Ectodermal cell (in vitro differentiated cells): ENCODE results near the gene MRPL30. TPM values are rescaled to one million over a fixed set of nuclear protein-coding genes. Genes with fewer than 3 reads are reported as not detected.
"Not testable (repeated sequence)": the region's sequence is repeated elsewhere in the genome, so short reads cannot be mapped to it uniquely, and the experiment has no call there.

ENCODE experiments used
- H3K27ac ChIP-seq: 2 replicates; pipeline ENCODE4 v1.7.0; 2013; ENCODE audit warnings: mild to moderate bottlenecking, low read depth, low read length; ENCODE audit not compliant: insufficient read depth, poor library complexity, severe bottlenecking
- H3K27me3 ChIP-seq: 2 replicates; pipeline ENCODE4 v1.7.0; 2013; ENCODE audit warnings: mild to moderate bottlenecking, low read length; ENCODE audit not compliant: insufficient read depth, control insufficient read depth, poor library complexity, severe bottlenecking
- H3K36me3 ChIP-seq: one replicate; pipeline ENCODE4 v1.7.0; 2013; ENCODE audit warnings: low read length; ENCODE audit not compliant: control insufficient read depth, insufficient read depth
- H3K4me1 ChIP-seq: one replicate; pipeline ENCODE4 v1.7.0; 2013; ENCODE audit warnings: low read length; ENCODE audit not compliant: control insufficient read depth, insufficient read depth
- H3K4me3 ChIP-seq: 2 replicates; pipeline ENCODE4 v1.7.0; 2013; ENCODE audit warnings: low read depth, low read length, control low read depth; ENCODE audit not compliant: insufficient read depth
- H3K9me3 ChIP-seq: 2 replicates; pipeline ENCODE4 v1.7.0; 2013; ENCODE audit warnings: mild to moderate bottlenecking, low read length, moderate library complexity; ENCODE audit not compliant: control insufficient read depth
- WGBS, 2 experiments: methylation state at CpG; one replicate each; pipeline ENCODE4 v1.1.7; 2013; ENCODE audit warnings: missing lambda C conversion rate in 2 of 2; 5-methylcytosine and 5-hydroxymethylcytosine counted together
- polyA plus RNA-seq, 4 experiments: library from polyadenylated mRNA; stranded (reverse); fragments of 50-300 nt; gene quantifications; one replicate each; pipeline ENCODE4 v1.2.3, GENCODE V29; 2013

The MRPL30 gene
- polyA plus RNA-seq (2013, experiment 1 of 4) = 67.1 TPM
- 71.5 TPM for polyA plus RNA-seq (2013, experiment 2 of 4)
- polyA plus RNA-seq (2013, experiment 3 of 4) = 57.8 TPM
- polyA plus RNA-seq (2013, experiment 4 of 4) = 64.0 TPM

DNA sequence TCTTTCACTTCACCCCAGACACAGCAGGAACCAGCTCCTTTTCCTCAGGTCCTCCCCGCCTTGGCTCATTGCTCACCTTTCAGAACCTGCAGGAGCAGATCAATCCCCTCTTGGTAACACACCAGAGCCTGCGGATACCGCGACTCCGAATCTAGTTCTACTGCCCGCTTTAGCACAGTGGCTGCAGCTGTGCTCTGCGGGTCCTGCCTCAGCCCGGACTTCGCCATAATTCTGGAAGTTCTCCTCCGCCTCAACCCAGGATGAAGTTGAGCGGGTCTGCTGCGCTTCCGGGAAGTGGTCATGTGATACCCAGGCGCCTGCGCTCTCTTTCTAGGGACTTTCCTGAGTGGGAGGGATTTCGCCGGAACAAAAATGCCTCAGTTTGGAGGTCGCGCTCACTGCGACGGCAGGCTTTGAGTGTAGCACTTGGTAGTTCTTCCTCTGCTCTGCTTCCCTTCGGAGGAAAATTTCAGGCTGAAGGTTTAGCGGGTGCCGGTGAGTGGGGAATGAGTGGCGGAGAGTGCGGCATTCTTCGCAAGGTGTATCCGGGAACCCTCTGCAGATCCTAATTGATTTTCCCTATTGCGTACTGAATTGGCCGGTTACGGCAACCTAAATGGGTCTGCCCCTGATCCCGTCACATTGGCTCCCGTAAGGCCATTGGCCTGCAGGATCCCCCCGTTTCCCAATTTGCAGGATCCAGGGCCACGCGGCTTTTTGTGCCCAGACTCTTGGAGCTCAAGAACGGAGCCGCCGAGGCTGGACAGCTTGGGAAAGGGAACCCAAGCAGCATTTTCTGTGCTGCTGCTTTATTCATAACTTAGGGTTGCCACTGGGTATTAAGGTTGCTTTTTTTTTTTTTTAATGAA is at the start of gene MRPL30, which contains the start of gene MITD1:
TSS of gene MRPL30 (plus strand) at position 430 of the 869 bp plus-strand sequence. CDS start 5,020 bp downstream, outside the sequence.
TSS of gene MITD1 (minus strand) at position 304 of the 869 bp plus-strand sequence. CDS start at position 227, 77 bp downstream.
- no peaks in the 10 kb centered on the region for H3K27me3 ChIP-seq
- peak within 1 kb of the TSS; percentile 67 for H3K27ac ChIP-seq
- 0% methylated on average over 39 of the region's 39 CpGs for WGBS, 2 experiments

DNA sequence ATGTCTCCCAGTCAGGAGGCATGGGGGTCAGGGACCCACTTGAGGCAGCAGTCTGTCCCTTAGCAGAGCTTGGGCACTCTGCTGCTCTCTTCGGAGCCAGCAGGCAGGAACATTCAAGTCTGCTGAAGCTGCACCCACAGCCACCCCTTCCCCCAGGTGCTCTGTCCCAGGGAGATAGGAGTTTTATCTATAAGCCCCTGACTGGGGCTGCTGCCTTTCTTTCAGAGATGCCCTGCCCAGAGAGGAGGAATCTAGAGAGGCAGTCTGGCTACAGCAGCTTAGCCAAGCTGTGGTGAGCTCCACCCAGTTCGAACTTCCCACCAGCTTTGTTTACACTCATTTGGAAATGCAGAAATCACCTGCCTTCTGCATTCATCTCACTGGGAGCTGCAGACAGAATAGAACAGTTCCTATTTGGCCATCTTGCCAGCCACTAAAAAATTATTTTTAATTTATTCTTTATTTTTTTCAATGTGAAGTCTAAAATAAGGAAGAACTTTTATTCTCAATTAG is 45.9 kb upstream of the MRPL30 start:
- not testable (repeated sequence) for H3K4me1 ChIP-seq, H3K36me3 ChIP-seq, H3K27ac ChIP-seq, H3K9me3 ChIP-seq, H3K27me3 ChIP-seq, H3K4me3 ChIP-seq
- WGBS, 2 experiments = 93 to 96% methylated on average over 2 of the region's 2 CpGs

More for the DNA sequence above, at the start of gene MRPL30, which contains the start of gene MITD1:
- Histone ChIP-seq H3K4me1 (peaks cover 8% of the 10 kb centered on the region), H3K4me3 (peak within 1 kb of the TSS; percentile 76), H3K9me3 (no peaks in the 10 kb centered on the region), H3K36me3 (no peaks in the 10 kb centered on the region)

DNA sequence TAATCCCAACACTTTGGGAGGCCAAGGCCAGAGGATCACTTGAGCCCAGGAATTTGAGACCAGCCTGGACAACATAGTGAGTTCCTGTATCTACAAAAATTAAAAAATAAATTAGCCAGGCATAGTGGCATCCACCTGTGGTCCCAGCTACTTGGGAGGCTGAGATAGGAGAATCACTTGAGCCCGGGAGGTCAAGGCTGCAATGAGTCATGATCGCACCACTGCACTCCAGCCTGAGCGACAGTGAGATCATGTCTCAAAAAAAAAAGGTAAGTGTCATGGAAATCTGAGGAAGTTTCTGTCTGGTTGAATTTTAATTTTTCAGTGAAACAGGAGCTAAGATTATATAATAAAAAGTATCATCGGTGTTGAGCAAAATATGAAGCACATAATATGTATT is 42.0 kb upstream of the MRPL30 start:
- Histone ChIP-seq H3K27ac (no peak overlapping the region), H3K9me3 (no peaks in the 10 kb centered on the region), H3K4me3 (no peak overlapping the region), H3K27me3 (peaks cover 13% of the 10 kb centered on the region), H3K36me3 (no peaks in the 10 kb centered on the region), H3K4me1 (peaks cover 4% of the 10 kb centered on the region)
- WGBS, 2 experiments = 95 to 96% methylated on average over 3 of the region's 4 CpGs

DNA sequence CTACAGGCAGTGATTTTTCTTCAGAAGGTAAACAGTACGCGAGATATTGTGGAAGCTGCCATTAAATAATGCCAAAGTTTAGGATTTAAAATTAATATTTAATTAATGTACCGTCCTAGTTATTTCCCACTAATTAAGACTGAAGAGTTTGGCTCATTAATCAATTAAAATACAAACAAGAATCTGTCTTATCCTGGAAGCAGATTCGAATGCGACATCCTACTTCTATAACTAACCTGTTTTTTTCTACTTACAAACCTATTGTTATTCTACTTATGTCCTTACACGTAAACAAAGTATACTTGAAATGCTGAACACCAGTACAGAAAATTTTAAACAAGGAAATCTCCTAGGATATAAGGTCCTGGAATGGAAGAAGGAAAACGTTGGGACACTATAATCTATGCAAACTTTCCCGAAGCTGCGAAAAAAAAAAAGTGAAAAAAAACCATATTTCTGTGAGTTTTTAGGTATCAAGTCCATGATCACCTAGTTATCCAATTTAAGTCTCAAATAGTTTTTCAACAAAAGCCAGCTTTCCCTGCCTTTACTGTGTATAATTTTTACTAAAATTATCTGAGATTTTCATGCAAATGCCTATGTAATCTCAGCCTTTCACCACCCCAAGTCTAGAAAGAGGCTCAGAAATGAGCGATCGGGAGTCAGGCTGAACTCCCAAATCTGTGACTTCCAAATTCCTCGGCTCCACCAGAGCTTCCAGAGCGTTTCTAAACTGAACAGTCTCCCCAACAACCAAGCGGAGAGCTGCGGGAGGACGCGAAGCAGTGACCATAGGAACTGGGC is 40.7 kb upstream of the MRPL30 start:
- WGBS, 2 experiments = 23 to 24% methylated on average over 15 to 16 of the region's 17 CpGs

DNA sequence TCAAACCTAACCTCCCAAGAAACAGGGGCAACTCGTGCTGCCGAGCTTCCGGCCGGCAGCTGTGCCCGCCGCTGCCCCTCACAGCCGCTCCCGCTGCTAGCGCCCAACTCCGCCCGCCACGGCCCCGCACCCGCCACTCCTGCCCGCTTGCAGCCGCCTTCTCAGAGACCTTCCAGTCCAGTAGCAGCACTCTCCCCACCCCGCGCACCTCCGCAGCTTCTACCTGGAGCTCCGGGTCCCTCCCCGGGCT is 40.2 kb upstream of the MRPL30 start:
- H3K4me3 ChIP-seq = peak overlapping the region; percentile 88
- no peak overlapping the region for H3K27ac ChIP-seq
- H3K9me3 ChIP-seq = no peaks in the 10 kb centered on the region
- peaks cover 13% of the 10 kb centered on the region for H3K27me3 ChIP-seq
- 0% methylated on average over 21 of the region's 21 CpGs for WGBS, 2 experiments
- no peaks in the 10 kb centered on the region for H3K36me3 ChIP-seq
- peaks cover 4% of the 10 kb centered on the region for H3K4me1 ChIP-seq

More for the DNA sequence above, 40.7 kb upstream of the MRPL30 start:
- peaks cover 4% of the 10 kb centered on the region for H3K4me1 ChIP-seq
- H3K4me3 ChIP-seq = peak overlapping the region; percentile 88
- H3K27me3 ChIP-seq = peaks cover 13% of the 10 kb centered on the region
- no peak overlapping the region for H3K27ac ChIP-seq
- no peaks in the 10 kb centered on the region for H3K36me3 ChIP-seq
- no peaks in the 10 kb centered on the region for H3K9me3 ChIP-seq

DNA sequence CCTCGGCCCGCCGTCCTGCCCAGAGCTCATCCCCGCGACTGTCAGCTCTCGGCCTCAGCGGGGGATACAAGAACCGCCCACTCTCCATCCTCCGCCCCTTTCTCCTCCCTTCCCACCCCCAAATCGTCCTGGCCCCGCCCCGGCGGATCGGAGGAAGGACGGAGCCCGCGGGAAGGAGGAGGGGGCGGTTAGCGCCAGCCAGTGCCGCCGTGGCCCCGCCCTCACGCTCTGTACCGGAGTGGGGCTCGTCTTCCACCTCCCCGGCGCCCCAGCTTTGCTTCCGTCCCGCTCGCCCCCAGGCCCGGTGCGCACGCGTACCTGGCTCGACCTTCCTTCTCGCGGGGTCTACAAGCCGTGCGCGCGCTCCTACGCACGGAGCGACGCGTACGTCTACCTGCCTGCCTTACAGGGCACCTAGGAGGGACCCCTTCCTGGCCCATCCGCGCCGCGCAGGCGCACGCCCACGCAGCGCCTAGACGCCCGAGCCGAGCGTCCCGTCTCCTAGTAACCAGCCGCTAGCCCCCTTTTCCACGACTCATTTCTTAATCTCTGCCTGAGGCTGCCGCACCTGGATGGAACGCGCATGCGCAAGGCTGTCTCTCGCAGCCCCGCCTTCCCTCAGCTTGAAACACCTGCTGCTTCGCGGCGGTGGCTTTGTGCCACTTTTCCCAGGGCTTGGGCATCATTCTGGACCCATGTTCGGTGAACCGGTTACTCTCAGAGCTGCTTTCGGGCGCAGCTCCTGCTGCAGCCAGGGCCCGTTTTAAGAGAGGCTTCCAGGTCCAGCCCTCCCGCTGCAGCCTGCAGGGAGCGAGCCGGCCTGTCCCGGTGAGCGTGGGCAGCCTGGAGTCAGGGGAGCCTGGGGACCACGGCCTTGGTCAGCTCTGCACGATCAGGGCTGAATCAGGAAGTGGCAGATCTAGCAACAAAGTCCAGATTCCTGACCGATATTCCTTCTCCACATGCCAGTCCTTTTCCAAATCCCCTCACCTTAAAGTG is 39.6 kb upstream of the MRPL30 start, which contains the start of gene C2orf15:
TSS of gene C2orf15 (plus strand) at position 598 of the 999 bp plus-strand sequence. CDS start 8,852 bp downstream, outside the sequence.
- 0% methylated on average over 84 of the region's 84 CpGs for WGBS, 2 experiments
- H3K9me3 ChIP-seq = no peaks in the 10 kb centered on the region
- H3K36me3 ChIP-seq = no peaks in the 10 kb centered on the region
- peaks cover 13% of the 10 kb centered on the region for H3K27me3 ChIP-seq
- peak within 1 kb of the TSS; percentile 83 for H3K27ac ChIP-seq
- peaks cover 4% of the 10 kb centered on the region for H3K4me1 ChIP-seq
- H3K4me3 ChIP-seq = peak within 1 kb of the TSS; percentile 88

DNA sequence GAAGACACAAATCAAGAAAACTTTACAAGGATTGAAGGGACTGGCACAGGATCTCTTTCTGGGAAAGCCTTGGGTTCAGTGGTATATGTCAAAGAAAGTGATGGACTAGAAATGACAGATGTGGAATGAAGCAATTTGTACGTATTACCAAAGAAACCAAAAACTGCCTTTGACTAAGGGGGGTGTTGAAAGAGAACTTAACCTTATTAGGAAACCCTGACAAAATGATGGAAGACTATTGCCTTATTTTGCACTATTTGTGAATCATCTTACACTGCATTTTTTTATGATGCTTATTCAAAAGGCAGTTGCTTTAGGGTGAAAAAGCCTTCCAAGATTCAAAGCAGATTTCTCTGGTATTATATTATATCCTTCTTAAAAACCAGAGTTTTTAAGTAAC is 30.3 kb upstream of the MRPL30 start:
- 93 to 100% methylated on average over 1 of the region's 1 CpG for WGBS, 2 experiments
- Histone ChIP-seq H3K36me3 (no peaks in the 10 kb centered on the region), H3K4me3 (no peak overlapping the region), H3K27me3 (no peaks in the 10 kb centered on the region), H3K27ac (no peak overlapping the region), H3K4me1 (peaks cover 7% of the 10 kb centered on the region), H3K9me3 (no peaks in the 10 kb centered on the region)

DNA sequence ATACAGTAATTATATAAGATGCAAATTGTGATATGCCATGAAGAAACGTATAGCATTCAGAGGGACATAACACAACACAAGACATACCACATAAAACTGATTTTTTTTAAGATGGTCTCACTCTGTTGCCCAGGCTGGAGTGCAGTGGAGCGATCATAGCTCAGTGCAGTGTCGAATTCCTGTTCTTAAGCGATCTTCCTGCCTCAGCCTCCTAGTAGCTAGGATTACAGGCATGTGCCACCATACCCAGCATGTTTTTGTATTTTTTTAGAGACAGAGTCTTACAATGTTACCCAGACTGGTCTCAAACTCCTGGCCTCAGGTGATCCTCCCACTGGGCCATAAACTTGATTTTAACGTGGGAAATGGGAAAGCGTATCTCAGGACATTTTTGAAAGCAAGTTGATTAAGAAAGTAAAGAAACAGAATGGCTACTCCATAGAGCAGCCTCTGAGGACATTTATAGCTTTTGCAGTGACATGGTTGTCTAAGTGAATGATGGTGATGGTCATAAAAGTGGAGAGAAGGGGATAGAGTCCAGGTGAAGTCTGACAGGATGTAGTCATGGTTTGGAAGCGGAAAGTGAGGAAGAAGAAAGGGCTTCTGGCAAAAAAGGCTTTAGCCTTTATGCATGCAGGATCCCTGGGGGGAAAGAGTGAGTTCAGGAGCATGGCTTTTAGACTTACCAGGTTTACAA is 28.6 kb upstream of the MRPL30 start:
- 92% methylated on average over 7 of the region's 7 CpGs for WGBS, 2 experiments
- no peak overlapping the region for H3K4me3 ChIP-seq
- no peaks in the 10 kb centered on the region for H3K9me3 ChIP-seq
- no peaks in the 10 kb centered on the region for H3K27me3 ChIP-seq
- no peak overlapping the region for H3K27ac ChIP-seq
- peaks cover 7% of the 10 kb centered on the region for H3K4me1 ChIP-seq
- H3K36me3 ChIP-seq = peaks cover 6% of the 10 kb centered on the region
